ENCODE data around the gene NXF2.
"Not testable (repeated sequence)": the region's sequence is repeated elsewhere in the genome, so short reads cannot be mapped to it uniquely, and the experiment has no call there.

Gene NXF2

GRCh38 chrX:102246893-102247292 lies at the start of gene NXF2:
NXF2 (plus strand) TSS chrX:102247167; CDS start chrX:102307079, 59,912 bp downstream.
- not testable (repeated sequence) for H3K4me1 Mint-ChIP-seq; DNase-seq (ENCODE audit: low spot score in 2 of 2); H3K27me3 Mint-ChIP-seq; H3K36me3 Mint-ChIP-seq; ATAC-seq (ENCODE audit: low read depth); H3K9me3 Mint-ChIP-seq; H3K4me3 Mint-ChIP-seq; H3K27ac Mint-ChIP-seq

GRCh38 chrX:102207940-102208339 lies 39.0 kb upstream of the NXF2 start:
- not testable (repeated sequence) for H3K4me3 Mint-ChIP-seq; H3K27me3 Mint-ChIP-seq; ATAC-seq (ENCODE audit: low read depth); H3K9me3 Mint-ChIP-seq; H3K36me3 Mint-ChIP-seq; H3K4me1 Mint-ChIP-seq; H3K27ac Mint-ChIP-seq; DNase-seq (ENCODE audit: low spot score in 2 of 2)

- not testable (repeated sequence) for H3K27ac Mint-ChIP-seq; H3K9me3 Mint-ChIP-seq; ATAC-seq (ENCODE audit: low read depth); H3K4me3 Mint-ChIP-seq; DNase-seq (ENCODE audit: low spot score in 2 of 2); H3K36me3 Mint-ChIP-seq; H3K27me3 Mint-ChIP-seq; H3K4me1 Mint-ChIP-seq
These were observed 32.0 kb upstream of the NXF2 start, which contains the start of gene TCP11X1 for GRCh38 chrX:102214986-102215385. TCP11X1 (plus strand) TSS chrX:102215301.

GRCh38 chrX:102216497-102216896 lies 30.5 kb upstream of the NXF2 start:
- not testable (repeated sequence) for H3K9me3 Mint-ChIP-seq; H3K4me1 Mint-ChIP-seq; H3K4me3 Mint-ChIP-seq; H3K27ac Mint-ChIP-seq; H3K36me3 Mint-ChIP-seq; H3K27me3 Mint-ChIP-seq; DNase-seq (ENCODE audit: low spot score in 2 of 2); ATAC-seq (ENCODE audit: low read depth)

GRCh38 chrX:102235678-102236077 lies 11.3 kb upstream of the NXF2 start:
- not testable (repeated sequence) for H3K36me3 Mint-ChIP-seq; ATAC-seq (ENCODE audit: low read depth); H3K27me3 Mint-ChIP-seq; H3K27ac Mint-ChIP-seq; DNase-seq (ENCODE audit: low spot score in 2 of 2); H3K4me1 Mint-ChIP-seq; H3K9me3 Mint-ChIP-seq; H3K4me3 Mint-ChIP-seq

- not testable (repeated sequence) for DNase-seq (ENCODE audit: low spot score in 2 of 2); H3K27me3 Mint-ChIP-seq; H3K4me3 Mint-ChIP-seq; H3K9me3 Mint-ChIP-seq; H3K4me1 Mint-ChIP-seq; ATAC-seq (ENCODE audit: low read depth); H3K36me3 Mint-ChIP-seq; H3K27ac Mint-ChIP-seq
These were observed 6.7 kb upstream of the NXF2 start for GRCh38 chrX:102240265-102240664.

GRCh38 chrX:102272231-102272630 lies 25.3 kb downstream of the NXF2 start:
- H3K36me3 Mint-ChIP-seq; ATAC-seq (ENCODE audit: low read depth): not testable (repeated sequence)

GRCh38 chrX:102338162-102338561 lies 91.2 kb downstream of the NXF2 start:
- Mint-ChIP-seq H3K36me3 (no peaks in the 10 kb centered on the region), H3K4me1 (no peaks in the 10 kb centered on the region), H3K27me3 (peaks cover 1% of the 10 kb centered on the region), H3K27ac (no peak overlapping the region), H3K4me3 (no peak overlapping the region), H3K9me3 (no peaks in the 10 kb centered on the region)
- ATAC-seq (ENCODE audit: low read depth): no peak
- DNase-seq (ENCODE audit: low spot score in 2 of 2): no peak

More at GRCh38 chrX:102272231-102272630, 25.3 kb downstream of the NXF2 start:
- not testable (repeated sequence) for H3K27ac Mint-ChIP-seq; DNase-seq (ENCODE audit: low spot score in 2 of 2); H3K4me3 Mint-ChIP-seq; H3K4me1 Mint-ChIP-seq; H3K9me3 Mint-ChIP-seq; H3K27me3 Mint-ChIP-seq

- H3K9me3 Mint-ChIP-seq: no peaks in the 10 kb centered on the region
- peaks cover 1% of the 10 kb centered on the region for H3K27me3 Mint-ChIP-seq
- no peaks in the 10 kb centered on the region for H3K36me3 Mint-ChIP-seq
- DNase-seq (ENCODE audit: low spot score in 2 of 2) (no peak), ATAC-seq (ENCODE audit: low read depth) (peak; percentile 27)
- no peaks in the 10 kb centered on the region for H3K4me1 Mint-ChIP-seq
- no peak overlapping the region for H3K4me3 Mint-ChIP-seq
- H3K27ac Mint-ChIP-seq: no peak overlapping the region
These were observed 92.6 kb downstream of the NXF2 start for GRCh38 chrX:102339312-102340298.

- H3K9me3 Mint-ChIP-seq: no peaks in the 10 kb centered on the region
- H3K4me3 Mint-ChIP-seq: no peak overlapping the region
- H3K27ac Mint-ChIP-seq: no peak overlapping the region
- ATAC-seq (ENCODE audit: low read depth): no peak
- no peaks in the 10 kb centered on the region for H3K36me3 Mint-ChIP-seq
- H3K27me3 Mint-ChIP-seq: peaks cover 1% of the 10 kb centered on the region
- DNase-seq (ENCODE audit: low spot score in 2 of 2): no peak
- no peaks in the 10 kb centered on the region for H3K4me1 Mint-ChIP-seq
These were observed 94.9 kb downstream of the NXF2 start for GRCh38 chrX:102341867-102342266.

GRCh38 chrX:102345916-102346315 lies 98.9 kb downstream of the NXF2 start:
- Mint-ChIP-seq H3K36me3 (no peaks in the 10 kb centered on the region), H3K9me3 (no peaks in the 10 kb centered on the region), H3K27ac (no peak overlapping the region), H3K4me1 (no peaks in the 10 kb centered on the region), H3K27me3 (no peaks in the 10 kb centered on the region), H3K4me3 (no peak overlapping the region)
- DNase-seq (ENCODE audit: low spot score in 2 of 2) (peak; percentile 37 to 70), ATAC-seq (ENCODE audit: low read depth) (no peak)
